GM12865 (cell line): ENCODE results near the gene ZSWIM8.

Source experiments
- DNase-seq: peaks from one replicate; pipeline ENCODE4 v3.0.0; 2010; ENCODE audit warnings: low read depth
- H3K4me3 ChIP-seq: 2 replicates; pipeline ENCODE4 v1.5.1; 2011; ENCODE audit warnings: mild to moderate bottlenecking, low read depth, low read length, control low read depth
- CTCF ChIP-seq: IDR thresholded peaks from 2 replicates; pipeline ENCODE4 v1.5.1; 2011; ENCODE audit warnings: low read length, control low read depth, low read depth, inconsistent platforms; ENCODE audit not compliant: insufficient read depth; ENCODE audit errors: missing control alignments

ZSWIM8 gene

GRCh38 chr10:73850863-73851461 lies 65.6 kb downstream of the ZSWIM8 start:
- no peak overlapping the region for H3K4me3 ChIP-seq
- TF ChIP-seq CTCF = no peak
- DNase-seq = no peak
